Cardiac muscle cell (in vitro differentiated cells and primary cell): ENCODE data around the gene FAM131B. TPM values are rescaled to one million over a fixed set of nuclear protein-coding genes. Genes with fewer than 3 reads are reported as not detected.
A peak's percentile ranks its signal among the peaks of the same experiment; 100 is the strongest.

Source experiments
- DNase-seq, 2 donors: peaks; one replicate each; pipeline versions ENCODE4 v3.0.0 to v3.0.0-alpha.2; 2010 to 2017; ENCODE audit warnings: low read depth in 1 of 2, low spot score in 1 of 2
- H3K27ac ChIP-seq: fragments of 200-600 bp; sonication (generic); 2 replicates; pipeline ENCODE4 v1.5.1; 2016
- H3K27me3 ChIP-seq: fragments of 200-600 bp; sonication (generic); 2 replicates; pipeline ENCODE4 v1.6.0; 2016; ENCODE audit warnings: control low read depth
- H3K36me3 ChIP-seq: fragments of 200-600 bp; sonication (generic); 2 replicates; pipeline ENCODE4 v1.5.1; 2016; ENCODE audit warnings: control low read depth
- H3K4me1 ChIP-seq: fragments of 200-600 bp; sonication (generic); 2 replicates; pipeline ENCODE4 v1.8.1; 2017; ENCODE audit warnings: low read depth, mild to moderate bottlenecking, mixed run types
- H3K4me3 ChIP-seq: fragments of 200-600 bp; sonication (generic); 2 replicates; pipeline ENCODE4 v1.5.1; 2016; ENCODE audit warnings: mild to moderate bottlenecking
- H3K9me3 ChIP-seq: fragments of 200-600 bp; sonication (generic); 2 replicates; pipeline ENCODE4 v1.5.1; 2017; ENCODE audit warnings: low read depth, mild to moderate bottlenecking, control low read depth
- CTCF ChIP-seq: IDR thresholded peaks from 2 replicates; pipeline ENCODE4 v1.5.1; 2012; ENCODE audit warnings: low read depth, mild to moderate bottlenecking, low read length
- polyA plus RNA-seq: library from polyadenylated mRNA; unstranded; fragments of >200 nt; fragmentation: Nextera tagmentation; extraction: Ambion mirVana; gene quantifications from 2 replicates; pipeline ENCODE4 v1.2.1, GENCODE V29; 2016
- total RNA-seq: library from RNA; depleted of rRNA; stranded (reverse); fragments of >200 nt; gene quantifications from 2 replicates; pipeline ENCODE4 v1.2.3, GENCODE V29; 2016

FAM131B gene
- total and polyA plus RNA-seq, 2 experiments from 2014 or later: 0.26 to 0.71 TPM

DNA sequence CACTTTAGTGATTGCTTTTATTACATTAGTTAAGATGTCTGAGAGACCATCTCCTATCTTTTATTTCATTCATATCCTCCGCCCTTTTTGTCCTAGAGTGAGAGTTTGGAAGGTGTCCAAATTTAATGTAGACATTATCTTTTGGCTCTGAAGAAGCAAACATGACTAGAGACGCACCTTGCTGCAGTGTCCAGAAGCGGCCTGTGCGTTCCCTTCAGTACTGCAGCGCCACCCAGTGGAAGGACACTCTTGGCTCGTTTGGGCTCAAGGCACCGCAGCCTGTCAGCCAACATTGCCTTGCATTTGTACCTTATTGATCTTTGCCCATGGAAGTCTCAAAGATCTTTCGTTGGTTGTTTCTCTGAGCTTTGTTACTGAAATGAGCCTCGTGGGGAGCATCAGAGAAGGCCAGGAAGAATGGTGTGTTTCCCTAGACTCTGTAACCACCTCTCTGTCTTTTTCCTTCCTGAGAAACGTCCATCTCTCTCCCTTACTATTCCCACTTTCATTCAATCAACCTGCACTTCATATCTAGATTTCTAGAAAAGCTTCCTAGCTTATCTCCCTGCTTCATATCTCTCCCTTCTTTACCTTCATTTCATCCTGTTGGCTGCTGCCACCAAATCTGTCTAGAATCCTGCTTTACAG, 57.0 kb downstream of the FAM131B start:
- TF ChIP-seq CTCF: peak; percentile 79
- peak; percentile 48 to 68 for DNase-seq
- no peak overlapping the region for H3K4me3 ChIP-seq
- H3K9me3 ChIP-seq: no peaks in the 10 kb centered on the region
- H3K27me3 ChIP-seq: no peaks in the 10 kb centered on the region
- H3K4me1 ChIP-seq: no peaks in the 10 kb centered on the region
- H3K27ac ChIP-seq: no peak overlapping the region
- H3K36me3 ChIP-seq: peaks cover 57% of the 10 kb centered on the region

DNA sequence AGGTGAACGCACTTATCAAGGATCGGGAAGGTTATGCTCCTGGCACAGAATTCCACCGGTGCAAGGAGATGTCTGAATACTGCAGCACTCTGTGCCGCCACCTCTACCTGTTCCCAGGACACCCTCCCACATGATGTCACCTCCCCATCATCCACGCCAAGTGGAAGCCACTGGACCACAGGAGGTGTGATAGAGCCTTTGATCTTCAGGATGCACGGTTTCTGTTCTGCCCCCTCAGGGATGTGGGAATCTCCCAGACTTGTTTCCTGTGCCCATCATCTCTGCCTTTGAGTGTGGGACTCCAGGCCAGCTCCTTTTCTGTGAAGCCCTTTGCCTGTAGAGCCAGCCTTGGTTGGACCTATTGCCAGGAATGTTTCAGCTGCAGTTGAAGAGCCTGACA, 57.6 kb downstream of the FAM131B start:
- no peaks in the 10 kb centered on the region for H3K27me3 ChIP-seq
- no peak for DNase-seq
- H3K4me3 ChIP-seq: no peak overlapping the region
- peaks cover 63% of the 10 kb centered on the region for H3K36me3 ChIP-seq
- H3K27ac ChIP-seq: no peak overlapping the region
- H3K4me1 ChIP-seq: no peaks in the 10 kb centered on the region
- no peaks in the 10 kb centered on the region for H3K9me3 ChIP-seq
- no peak for TF ChIP-seq CTCF

GRCh38 chr7:143303733-143304132, 58.8 kb downstream of the FAM131B start:
- Histone ChIP-seq H3K27me3 (no peaks in the 10 kb centered on the region), H3K4me3 (no peak overlapping the region), H3K9me3 (no peaks in the 10 kb centered on the region), H3K4me1 (no peaks in the 10 kb centered on the region), H3K36me3 (peaks cover 65% of the 10 kb centered on the region), H3K27ac (no peak overlapping the region)
- DNase-seq: no peak
- no peak for TF ChIP-seq CTCF

Other genes starting within 250 kb of the FAM131B start
- not detected in 2 replicates for gene PIP, start 230.6 kb downstream of the FAM131B start, total RNA-seq
- not detected in 2 replicates for gene PIP, start 230.6 kb downstream of the FAM131B start, polyA plus RNA-seq
- gene TAS2R39, start 179.3 kb downstream of the FAM131B start, total RNA-seq: not detected in 2 replicates
- 0.75 TPM in 1 of 2 replicates, not detected in the other for gene TAS2R39, start 179.3 kb downstream of the FAM131B start, polyA plus RNA-seq
- not detected in 2 replicates for gene TAS2R40, start 140.7 kb downstream of the FAM131B start, total RNA-seq
- not detected in 2 replicates for gene TAS2R40, start 140.7 kb downstream of the FAM131B start, polyA plus RNA-seq
- 218 and 221 TPM in 2 replicates for gene GSTK1, start 99.3 kb downstream of the FAM131B start, total RNA-seq
- gene GSTK1, start 99.3 kb downstream of the FAM131B start, polyA plus RNA-seq: 230 and 248 TPM in 2 replicates
- 0.11 and 0.69 TPM in 2 replicates for gene TMEM139, start 77.8 kb downstream of the FAM131B start, total RNA-seq
- 2.0 and 3.0 TPM in 2 replicates for gene TMEM139, start 77.8 kb downstream of the FAM131B start, polyA plus RNA-seq
- 8.6 and 11.1 TPM in 2 replicates for gene CASP2, start 74.4 kb downstream of the FAM131B start, total RNA-seq
- 6.9 and 8.9 TPM in 2 replicates for gene CASP2, start 74.4 kb downstream of the FAM131B start, polyA plus RNA-seq
- 0.11 TPM in 1 of 2 replicates, not detected in the other for gene CLCN1, start 46.6 kb downstream of the FAM131B start, total RNA-seq
- 0.09 TPM in 1 of 2 replicates, not detected in the other for gene CLCN1, start 46.6 kb downstream of the FAM131B start, polyA plus RNA-seq
- gene ZYX, start 18.6 kb upstream of the FAM131B start, total RNA-seq: 43.6 and 57.2 TPM in 2 replicates
- gene ZYX, start 18.6 kb upstream of the FAM131B start, polyA plus RNA-seq: 98.4 and 101 TPM in 2 replicates
- 0.30 TPM in 1 of 2 replicates, not detected in the other for gene EPHA1, start 46.1 kb upstream of the FAM131B start, total RNA-seq
- 1.8 and 2.7 TPM in 2 replicates for gene EPHA1, start 46.1 kb upstream of the FAM131B start, polyA plus RNA-seq
- gene TAS2R60, start 80.7 kb upstream of the FAM131B start, total RNA-seq: not detected in 2 replicates
- gene TAS2R60, start 80.7 kb upstream of the FAM131B start, polyA plus RNA-seq: not detected in 2 replicates
- gene TAS2R41, start 115.2 kb upstream of the FAM131B start, total RNA-seq: not detected in 2 replicates
- gene TAS2R41, start 115.2 kb upstream of the FAM131B start, polyA plus RNA-seq: not detected in 2 replicates
- 0.24 TPM in 1 of 2 replicates, not detected in the other for gene CTAGE15, start 209.1 kb upstream of the FAM131B start, total RNA-seq
- gene CTAGE15, start 209.1 kb upstream of the FAM131B start, polyA plus RNA-seq: not detected in 2 replicates